GM20000 (cell line): Measurements from ENCODE around the gene MRPL58.

Source experiments
- DNase-seq: peaks from one replicate; pipeline ENCODE4 v3.0.0; 2012; ENCODE audit warnings: low spot score
- TF ChIP-seq, protein P1 (sequence below): IDR thresholded peaks from 2 replicates; pipeline ENCODE4 v1.5.1; 2012; ENCODE audit warnings: mild to moderate bottlenecking, control low read depth; ENCODE audit errors: extremely low read depth, missing control alignments

The MRPL58 gene

DNA sequence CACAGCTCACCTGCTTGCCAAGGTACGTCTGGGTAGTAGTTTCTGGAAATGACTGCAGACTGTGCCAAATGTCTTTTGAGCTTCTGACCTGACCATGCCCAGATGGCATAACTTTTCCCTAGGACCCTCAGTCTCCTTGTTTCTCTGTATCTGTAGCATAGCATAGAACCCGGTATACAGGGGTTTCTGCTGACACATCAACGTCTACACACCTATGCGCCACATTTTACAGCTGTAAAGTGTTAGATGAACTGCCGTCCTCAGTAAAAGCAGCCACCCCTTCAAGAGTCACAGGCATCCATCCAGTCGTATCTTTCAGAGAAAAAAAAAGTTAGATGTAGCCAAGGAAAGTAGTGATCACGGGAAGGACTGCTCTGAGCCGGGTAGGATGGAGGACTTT lies 52.0 kb downstream of the MRPL58 start:
- TF ChIP-seq, protein P1, sequence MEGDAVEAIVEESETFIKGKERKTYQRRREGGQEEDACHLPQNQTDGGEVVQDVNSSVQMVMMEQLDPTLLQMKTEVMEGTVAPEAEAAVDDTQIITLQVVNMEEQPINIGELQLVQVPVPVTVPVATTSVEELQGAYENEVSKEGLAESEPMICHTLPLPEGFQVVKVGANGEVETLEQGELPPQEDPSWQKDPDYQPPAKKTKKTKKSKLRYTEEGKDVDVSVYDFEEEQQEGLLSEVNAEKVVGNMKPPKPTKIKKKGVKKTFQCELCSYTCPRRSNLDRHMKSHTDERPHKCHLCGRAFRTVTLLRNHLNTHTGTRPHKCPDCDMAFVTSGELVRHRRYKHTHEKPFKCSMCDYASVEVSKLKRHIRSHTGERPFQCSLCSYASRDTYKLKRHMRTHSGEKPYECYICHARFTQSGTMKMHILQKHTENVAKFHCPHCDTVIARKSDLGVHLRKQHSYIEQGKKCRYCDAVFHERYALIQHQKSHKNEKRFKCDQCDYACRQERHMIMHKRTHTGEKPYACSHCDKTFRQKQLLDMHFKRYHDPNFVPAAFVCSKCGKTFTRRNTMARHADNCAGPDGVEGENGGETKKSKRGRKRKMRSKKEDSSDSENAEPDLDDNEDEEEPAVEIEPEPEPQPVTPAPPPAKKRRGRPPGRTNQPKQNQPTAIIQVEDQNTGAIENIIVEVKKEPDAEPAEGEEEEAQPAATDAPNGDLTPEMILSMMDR = no peak

DNA sequence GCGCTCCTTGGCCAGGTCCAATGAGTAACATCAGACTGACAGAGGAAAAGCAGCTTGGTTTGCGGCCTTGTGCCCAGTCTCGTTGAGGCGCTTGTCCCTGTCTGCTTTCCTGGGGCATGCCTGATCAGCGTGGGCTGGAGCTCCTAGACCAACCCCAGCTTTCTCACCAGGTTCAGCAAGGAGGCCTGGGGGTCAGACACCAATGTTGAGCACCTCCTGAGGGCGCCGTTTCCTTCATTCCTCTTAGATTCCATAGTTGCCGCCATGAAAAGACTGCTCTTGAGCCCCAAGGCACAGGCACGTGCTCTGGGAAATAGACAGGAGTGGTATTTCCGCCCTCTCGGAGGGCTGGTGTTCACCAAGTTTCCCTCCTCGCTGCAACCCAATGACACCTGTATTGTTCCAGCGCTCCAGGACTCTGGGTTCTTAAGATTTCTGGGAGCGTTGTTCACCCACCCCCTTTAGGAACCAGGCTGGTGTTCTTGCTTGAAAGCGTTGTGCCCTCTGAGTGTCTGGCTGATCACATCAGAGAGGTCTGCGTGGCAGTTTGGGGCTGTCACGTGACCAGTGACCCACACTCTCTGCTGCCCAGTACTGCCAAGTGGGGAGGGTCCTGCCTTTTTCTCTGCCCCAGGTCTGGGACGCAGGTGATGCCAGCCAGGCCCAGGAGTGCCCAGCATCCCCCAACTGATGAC lies 52.5 kb downstream of the MRPL58 start:
- DNase-seq = no peak
- TF ChIP-seq, protein P1 = no peak

More for the DNA sequence above, 52.0 kb downstream of the MRPL58 start:
- peak; percentile 5 for DNase-seq

DNA sequence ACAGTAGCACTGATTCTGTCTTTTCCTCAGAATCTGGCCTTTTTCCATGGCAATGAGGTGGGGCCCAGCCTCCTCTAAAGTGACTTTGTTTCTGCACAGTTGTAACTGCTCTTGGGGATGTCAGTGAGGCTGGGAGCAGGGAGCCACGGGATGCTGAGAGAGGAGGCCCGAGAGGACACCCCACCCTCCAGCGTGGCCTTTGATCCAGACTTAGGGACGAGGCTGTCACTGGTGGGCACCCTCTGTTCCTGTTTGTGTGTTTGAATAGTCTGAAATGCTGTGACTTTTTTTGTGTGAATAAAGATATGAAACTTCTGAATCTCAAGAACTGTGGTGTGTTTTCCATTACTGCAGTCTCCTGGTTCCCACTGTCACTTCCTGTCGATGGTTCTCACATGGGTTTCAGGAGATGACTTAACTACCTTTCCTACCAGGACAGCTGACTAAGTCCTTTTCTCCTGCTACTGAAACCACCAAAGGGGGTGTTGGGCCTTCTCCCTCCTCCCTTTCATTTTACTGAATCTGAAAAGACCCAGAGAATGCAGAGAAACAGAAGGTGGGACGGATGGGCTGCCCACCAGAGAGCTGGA lies 53.2 kb downstream of the MRPL58 start:
- DNase-seq = peak; percentile 64
- TF ChIP-seq, protein P1 = no peak

- DNase-seq = no peak
- TF ChIP-seq, protein P1 = no peak
Measured at GRCh38 chr17:75067856-75068255, 55.4 kb downstream of the MRPL58 start.

DNA sequence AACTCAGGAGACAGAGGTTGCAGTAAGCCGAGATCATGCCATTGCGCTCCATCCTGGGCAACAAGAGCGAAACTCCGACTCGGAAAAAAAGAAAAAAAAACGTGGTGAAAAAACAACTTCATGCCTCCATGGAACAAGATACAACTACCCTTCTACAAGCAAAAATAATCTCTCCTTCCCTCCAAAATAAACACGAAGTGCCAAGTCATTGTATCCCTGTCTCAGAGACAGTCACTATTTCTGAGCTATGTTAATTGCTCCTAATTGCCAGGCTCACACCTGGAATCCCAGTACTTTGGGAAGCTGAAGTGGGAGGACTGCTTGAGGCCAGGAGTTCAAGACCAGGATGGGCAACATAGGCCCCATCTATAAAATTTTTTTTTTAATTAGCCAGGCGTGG lies 56.3 kb downstream of the MRPL58 start:
- DNase-seq = no peak
- TF ChIP-seq, protein P1 = no peak

- TF ChIP-seq, protein P1 = peak; percentile 6
- DNase-seq = no peak
Measured at GRCh38 chr17:75069783-75070182, 57.3 kb downstream of the MRPL58 start.
